HG03097 (cell line): ENCODE measurements around the gene ADAMTS15.
A peak's percentile ranks its signal among the peaks of the same experiment; 100 is the strongest.

Experiments
- ATAC-seq: cut with Tn5 transposase; IDR thresholded peaks from one replicate; pipeline ENCODE4 v1.9.1; 2021; ENCODE audit not compliant: unreplicated experiment, low FRiP score

The ADAMTS15 gene

DNA sequence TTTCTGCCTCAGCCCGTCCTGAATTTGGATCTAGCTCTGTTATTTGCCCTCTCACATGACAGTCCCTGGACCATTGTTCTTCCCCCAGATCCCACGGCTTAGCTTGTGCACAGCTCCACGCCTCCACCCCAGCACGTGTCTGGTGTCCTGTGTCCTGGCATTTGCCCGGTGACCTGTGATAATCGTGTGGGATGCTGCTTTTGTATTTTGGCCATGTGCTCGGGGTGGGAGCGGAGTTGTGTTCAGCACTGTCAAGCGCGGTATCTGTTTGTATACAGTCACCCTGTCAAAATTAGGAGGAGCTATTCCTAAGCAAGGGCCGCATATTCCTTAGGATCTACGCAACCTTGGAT is 31.9 kb upstream of the ADAMTS15 start:
- no peak for ATAC-seq

DNA sequence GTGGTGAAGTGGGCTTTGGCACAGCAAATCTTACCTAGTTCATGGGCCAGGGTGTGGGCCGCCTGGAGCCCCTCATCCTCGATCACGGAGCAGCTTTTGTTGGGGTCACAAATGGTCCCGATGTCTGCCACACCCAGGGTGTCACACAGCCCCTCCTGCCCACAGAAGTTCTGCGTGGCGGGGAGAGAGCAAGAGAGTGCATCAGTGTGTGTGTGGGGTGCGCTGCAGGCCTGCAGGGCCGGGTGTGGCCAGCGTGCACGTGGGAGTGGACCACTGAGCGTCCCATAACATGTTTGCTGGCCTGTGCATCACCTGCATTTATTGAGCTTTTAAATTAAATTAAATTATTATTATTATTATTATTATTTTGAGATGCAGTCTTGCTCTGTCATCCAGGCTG is 31.5 kb upstream of the ADAMTS15 start:
- no peak for ATAC-seq

DNA sequence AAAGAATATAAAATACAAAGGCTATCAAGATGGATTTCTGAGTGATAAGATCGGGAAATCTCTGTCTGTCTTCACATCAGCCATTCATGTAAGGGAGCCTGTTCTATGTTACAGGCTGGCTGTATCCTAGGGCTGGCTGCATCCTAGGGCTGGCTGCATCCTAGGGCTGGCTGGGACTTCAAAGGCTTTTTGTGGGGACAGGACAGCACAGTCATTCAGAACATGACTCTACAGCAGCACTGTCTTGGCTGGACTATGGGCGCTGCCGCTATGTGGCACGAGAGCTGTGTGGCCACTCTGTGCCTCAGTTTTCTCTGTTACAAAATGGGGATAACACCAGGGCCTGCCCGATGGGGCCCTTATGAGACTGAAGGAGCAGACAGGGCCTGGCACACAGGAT is 30.2 kb upstream of the ADAMTS15 start:
- ATAC-seq = no peak

DNA sequence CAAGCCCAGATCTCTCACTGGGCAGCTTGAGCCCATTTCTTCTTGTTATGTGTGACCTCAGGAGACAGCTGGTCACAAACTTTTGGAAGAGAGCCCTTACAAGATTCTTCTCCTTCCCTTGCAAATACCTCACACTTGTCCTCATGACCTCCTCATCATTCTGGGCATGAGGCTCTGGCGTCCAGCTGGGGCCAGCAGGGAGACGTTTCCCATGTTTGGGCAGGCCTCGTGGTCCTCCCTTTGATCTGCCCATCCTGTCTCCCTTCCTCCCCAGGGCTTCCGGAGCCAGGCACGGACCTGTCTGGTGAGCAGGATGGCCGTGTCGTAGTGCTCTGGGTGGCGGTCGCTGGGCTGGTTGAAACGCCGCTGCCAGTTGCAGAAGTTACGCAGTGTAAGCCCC is 29.7 kb upstream of the ADAMTS15 start:
- no peak for ATAC-seq

DNA sequence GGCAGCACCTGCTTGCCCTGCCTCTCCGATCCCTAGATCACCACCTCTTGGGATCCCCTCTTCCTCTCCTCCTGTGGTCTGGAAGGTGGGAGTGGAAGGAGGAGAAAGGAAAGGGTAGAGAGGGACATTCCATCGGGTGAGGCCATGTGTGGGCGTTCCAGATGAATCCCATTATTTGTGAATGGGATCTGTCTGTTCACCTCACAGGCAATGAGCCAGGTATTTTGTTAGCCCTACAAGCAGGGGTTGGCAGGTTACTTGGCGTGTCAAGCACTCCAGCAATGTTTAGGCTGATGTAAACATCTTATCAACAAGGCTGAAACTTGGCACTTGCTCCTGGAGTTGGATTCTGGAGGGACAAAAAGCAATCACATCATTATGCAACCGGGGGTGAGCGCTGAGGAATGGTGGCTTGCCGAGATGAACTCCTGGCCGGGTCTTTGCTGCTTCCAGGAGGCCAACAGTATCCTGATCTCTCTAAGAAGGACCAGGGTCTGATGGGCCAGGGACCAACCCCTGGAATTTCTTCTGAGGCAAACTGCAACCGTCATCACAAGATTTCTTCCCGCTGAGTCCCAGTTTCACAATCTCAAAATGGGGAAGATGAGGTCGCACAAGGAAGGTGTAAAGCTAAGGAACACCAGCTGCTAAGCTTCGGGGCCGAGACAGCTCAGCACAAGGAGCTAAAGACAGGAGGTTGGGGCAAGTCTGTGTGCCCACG is 27.8 kb upstream of the ADAMTS15 start:
- ATAC-seq = no peak

DNA sequence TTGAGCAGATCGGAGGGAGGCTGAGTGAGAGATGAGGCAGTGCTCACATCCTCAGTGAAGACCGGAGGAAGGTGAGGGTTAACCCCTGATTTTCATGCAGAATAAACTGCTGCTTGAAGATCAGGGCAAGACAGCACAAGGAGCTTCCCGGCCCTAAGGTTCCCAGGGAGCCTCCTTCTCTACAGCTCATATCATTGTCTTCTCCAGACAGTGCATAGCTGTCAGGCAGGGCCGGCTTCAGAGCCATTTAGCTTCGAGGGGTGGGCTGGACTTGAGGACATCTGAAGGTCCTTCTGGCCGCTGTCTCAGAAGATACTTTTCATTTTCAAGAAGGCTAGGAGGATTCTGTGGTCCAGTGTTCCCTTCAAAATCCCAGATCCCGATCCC is 27.3 kb upstream of the ADAMTS15 start:
- ATAC-seq = no peak

- ATAC-seq = no peak
These were observed 26.7 kb upstream of the ADAMTS15 start for GRCh38 chr11:130421697-130422096.

- ATAC-seq = no peak
These were observed 26.0 kb upstream of the ADAMTS15 start for GRCh38 chr11:130422251-130422995.

- ATAC-seq = no peak
These were observed 24.8 kb upstream of the ADAMTS15 start for GRCh38 chr11:130423541-130424142.

GRCh38 chr11:130424613-130425140 is 23.8 kb upstream of the ADAMTS15 start:
- no peak for ATAC-seq

DNA sequence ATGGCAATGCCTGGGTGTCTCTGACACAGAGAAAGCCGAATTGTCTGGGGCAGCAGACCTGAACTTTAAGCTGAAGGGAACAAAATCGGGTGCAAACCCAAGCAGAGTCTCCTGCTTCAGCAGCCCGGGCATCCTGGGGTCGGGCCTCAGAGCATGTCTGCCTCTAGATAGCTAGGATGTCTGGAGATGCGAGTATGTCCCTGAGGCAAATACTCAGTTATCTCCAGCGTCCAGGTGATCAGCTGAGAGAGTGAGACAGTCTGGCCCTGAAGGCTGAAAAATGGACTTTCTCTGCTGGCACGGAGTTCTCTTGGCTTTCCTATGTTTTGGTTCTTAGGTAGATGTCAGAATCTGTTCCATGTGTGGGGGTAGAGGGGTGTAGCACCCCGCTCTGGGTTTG is 23.3 kb upstream of the ADAMTS15 start:
- ATAC-seq = no peak

GRCh38 chr11:130426223-130426836 is 22.1 kb upstream of the ADAMTS15 start:
- no peak for ATAC-seq

GRCh38 chr11:130426837-130427341 is 21.6 kb upstream of the ADAMTS15 start:
- no peak for ATAC-seq

DNA sequence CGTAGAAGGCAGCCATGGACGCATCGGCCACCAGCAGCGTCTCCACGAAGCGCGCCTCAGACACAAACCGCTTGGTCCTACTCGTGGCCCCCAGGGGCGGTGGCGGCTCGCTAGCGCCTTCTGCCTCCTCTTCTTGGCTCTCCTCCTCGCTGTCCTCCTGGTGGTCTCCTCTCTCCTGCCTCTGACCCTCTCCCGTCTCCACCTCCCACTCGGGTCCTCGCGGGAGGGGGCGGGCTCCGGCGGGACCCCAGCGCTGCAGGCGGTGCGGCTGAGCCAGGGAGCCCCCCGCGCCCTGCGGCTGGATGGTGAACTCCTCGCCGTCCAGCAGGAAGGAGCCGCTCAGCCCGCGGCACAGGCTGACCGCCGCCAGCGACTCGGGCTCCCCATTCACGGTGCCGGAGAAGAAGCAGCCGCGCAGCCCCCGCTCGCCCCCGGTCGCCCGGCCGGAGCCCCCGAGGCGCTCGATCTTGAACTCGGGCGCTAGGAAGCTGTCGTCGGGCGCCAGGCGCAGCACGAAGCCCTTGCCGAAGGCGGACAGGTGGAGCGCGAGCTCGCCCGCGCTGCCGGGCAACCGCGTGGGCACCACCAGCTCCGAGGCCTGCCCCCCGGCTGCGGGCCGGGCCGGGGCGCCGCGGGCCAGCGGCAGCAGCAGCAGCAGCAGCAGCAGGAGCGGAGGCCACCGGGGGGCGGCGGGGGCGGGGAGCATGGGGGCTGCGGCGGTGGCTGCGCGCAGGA is 20.7 kb upstream of the ADAMTS15 start:
- ATAC-seq = no peak

DNA sequence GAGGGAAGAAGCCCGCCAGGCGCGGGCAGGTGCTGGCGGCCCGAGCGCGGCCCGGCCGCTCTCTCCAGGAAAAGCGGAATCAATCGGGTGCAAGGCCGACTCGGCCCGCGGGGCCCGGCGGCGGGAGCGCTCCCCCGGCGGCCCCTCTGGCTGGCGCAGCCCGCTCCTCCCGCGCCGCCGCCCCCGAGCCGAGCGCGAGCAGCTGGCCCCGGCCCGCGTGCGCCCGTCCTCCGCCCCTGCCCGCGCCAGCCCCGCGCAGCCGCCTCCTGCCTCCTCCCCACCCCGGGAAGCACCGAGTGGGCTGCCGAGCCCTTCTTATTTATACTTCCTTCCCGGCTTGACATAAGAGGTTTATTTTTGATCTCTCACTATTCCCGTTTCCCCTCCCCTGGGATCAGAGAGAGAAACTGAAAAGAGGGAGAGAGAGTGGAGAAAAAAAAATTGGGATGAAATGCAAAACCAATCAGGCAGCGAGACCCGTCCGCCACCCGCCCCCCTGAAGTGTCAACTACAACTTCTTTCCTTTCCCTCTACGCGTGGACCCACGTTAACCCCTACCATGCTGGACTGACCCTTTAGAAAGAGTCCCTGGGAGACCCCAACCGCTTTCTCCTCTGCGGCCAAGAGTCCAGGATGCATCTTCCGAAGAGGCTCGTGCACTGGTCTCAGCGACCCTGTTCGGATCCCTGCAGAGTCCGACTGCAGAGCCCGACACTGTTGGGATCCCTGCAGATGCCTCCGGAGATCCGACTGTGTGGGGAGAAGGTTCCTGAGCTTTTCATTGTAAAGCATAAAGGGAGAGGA is 19.9 kb upstream of the ADAMTS15 start, which contains the start of gene ADAMTS8:
Gene ADAMTS8 (minus strand): TSS at position 294 of the 804 bp plus-strand sequence. CDS start 323 bp downstream, outside the sequence.
- no peak for ATAC-seq

DNA sequence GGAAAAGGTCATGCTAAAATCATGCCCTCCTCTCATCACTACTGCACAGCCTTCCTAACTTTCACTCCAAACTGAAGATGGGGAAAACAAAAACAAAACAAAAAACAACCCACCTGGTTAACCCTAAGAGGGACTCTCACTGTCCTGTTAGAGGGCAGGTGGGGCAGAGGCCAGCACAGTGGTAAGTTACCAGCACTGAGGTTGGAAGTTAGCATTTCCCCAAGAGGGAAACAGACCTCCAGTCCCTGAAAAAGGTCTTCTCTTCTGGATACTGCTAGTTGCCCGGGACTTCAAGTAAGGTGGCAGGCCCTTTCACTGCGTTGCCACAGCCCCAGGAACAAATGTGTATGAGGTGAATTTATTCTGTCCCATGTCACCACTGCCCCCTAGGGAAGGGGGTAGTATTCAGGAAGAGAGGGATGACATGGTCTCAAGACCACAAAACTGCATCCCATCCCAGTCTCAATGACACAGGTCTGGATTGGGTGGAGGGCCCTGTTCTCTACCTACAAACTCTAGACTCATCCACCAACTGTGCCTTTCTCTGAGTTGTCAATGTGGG is 19.2 kb upstream of the ADAMTS15 start:
- ATAC-seq = no peak

- no peak for ATAC-seq
These were observed 18.5 kb upstream of the ADAMTS15 start for GRCh38 chr11:130429983-130430382.

- ATAC-seq = peak; percentile 46
These were observed 17.1 kb upstream of the ADAMTS15 start for GRCh38 chr11:130431331-130431773.

GRCh38 chr11:130431801-130432200 is 16.6 kb upstream of the ADAMTS15 start:
- ATAC-seq = no peak
